ENCODE results near the gene DCHS1.

DCHS1 gene

GRCh38 chr11:6626971-6627761 is 28.4 kb downstream of the DCHS1 start:
- DNase-seq (ENCODE audit: low read depth, low spot score): no peak

GRCh38 chr11:6625832-6626420 is 29.7 kb downstream of the DCHS1 start:
- DNase-seq (ENCODE audit: low read depth, low spot score): no peak

- no peak for DNase-seq (ENCODE audit: low read depth, low spot score)
These were observed 30.3 kb downstream of the DCHS1 start for GRCh38 chr11:6625156-6625831.

- no peak for DNase-seq (ENCODE audit: low read depth, low spot score)
These were observed 31.9 kb downstream of the DCHS1 start for GRCh38 chr11:6623391-6624363.

- DNase-seq (ENCODE audit: low read depth, low spot score): no peak
These were observed 33.1 kb downstream of the DCHS1 start for GRCh38 chr11:6622261-6623171.

- DNase-seq (ENCODE audit: low read depth, low spot score): no peak
These were observed 33.8 kb downstream of the DCHS1 start for GRCh38 chr11:6621711-6622211.

GRCh38 chr11:6620636-6621035 is 35.0 kb downstream of the DCHS1 start:
- no peak for DNase-seq (ENCODE audit: low read depth, low spot score)

- peak; percentile 83 for DNase-seq (ENCODE audit: low read depth, low spot score)
These were observed 36.4 kb downstream of the DCHS1 start, which contains the start of gene TPP1 for GRCh38 chr11:6619004-6619745. TPP1 (minus strand) TSS chr11:6619422; CDS start chr11:6619400, 22 bp downstream.

- DNase-seq (ENCODE audit: low read depth, low spot score): no peak
These were observed 37.2 kb downstream of the DCHS1 start for GRCh38 chr11:6618117-6619003.

- DNase-seq (ENCODE audit: low read depth, low spot score): no peak
These were observed 38.3 kb downstream of the DCHS1 start for GRCh38 chr11:6617315-6617781.

GRCh38 chr11:6616596-6617250 is 38.9 kb downstream of the DCHS1 start:
- DNase-seq (ENCODE audit: low read depth, low spot score): no peak

- no peak for DNase-seq (ENCODE audit: low read depth, low spot score)
These were observed 39.6 kb downstream of the DCHS1 start for GRCh38 chr11:6615882-6616585.

GRCh38 chr11:6615046-6615445 is 40.6 kb downstream of the DCHS1 start:
- DNase-seq (ENCODE audit: low read depth, low spot score): no peak

- DNase-seq (ENCODE audit: low read depth, low spot score): no peak
These were observed 41.2 kb downstream of the DCHS1 start for GRCh38 chr11:6614446-6614845.

GRCh38 chr11:6613496-6613895 is 42.1 kb downstream of the DCHS1 start:
- DNase-seq (ENCODE audit: low read depth, low spot score): no peak

GRCh38 chr11:6612213-6613041 is 43.2 kb downstream of the DCHS1 start, which contains the start of gene TAF10:
TAF10 (minus strand) TSS chr11:6612216; CDS start chr11:6612189, 27 bp downstream.
- DNase-seq (ENCODE audit: low read depth, low spot score): peak; percentile 83
